ENCODE results near the gene CLPTM1L.
"Not testable (repeated sequence)": the region's sequence is repeated elsewhere in the genome, so short reads cannot be mapped to it uniquely, and the experiment has no call there.

Gene CLPTM1L

DNA sequence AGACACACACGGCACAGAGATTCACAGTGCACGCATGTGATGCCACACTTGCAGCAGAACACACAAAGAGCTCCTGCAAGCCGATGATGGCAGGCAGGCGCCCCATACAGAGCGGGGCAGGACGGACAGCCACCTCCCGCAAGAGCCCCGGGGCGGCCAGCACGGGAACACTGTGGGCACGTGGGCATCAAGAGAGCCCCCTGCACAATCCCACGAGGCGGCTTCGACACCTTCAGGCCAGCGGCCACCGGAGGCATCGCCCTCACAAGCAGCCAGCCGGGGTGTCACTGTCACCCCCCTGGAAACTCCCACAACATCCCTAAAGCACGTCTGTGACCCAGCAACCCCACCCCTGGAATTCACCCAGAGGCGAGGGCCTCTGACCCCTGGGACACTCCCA lies 68.0 kb downstream of the CLPTM1L start:
- DNase-seq (ENCODE audit: low read depth), result no peak

DNA sequence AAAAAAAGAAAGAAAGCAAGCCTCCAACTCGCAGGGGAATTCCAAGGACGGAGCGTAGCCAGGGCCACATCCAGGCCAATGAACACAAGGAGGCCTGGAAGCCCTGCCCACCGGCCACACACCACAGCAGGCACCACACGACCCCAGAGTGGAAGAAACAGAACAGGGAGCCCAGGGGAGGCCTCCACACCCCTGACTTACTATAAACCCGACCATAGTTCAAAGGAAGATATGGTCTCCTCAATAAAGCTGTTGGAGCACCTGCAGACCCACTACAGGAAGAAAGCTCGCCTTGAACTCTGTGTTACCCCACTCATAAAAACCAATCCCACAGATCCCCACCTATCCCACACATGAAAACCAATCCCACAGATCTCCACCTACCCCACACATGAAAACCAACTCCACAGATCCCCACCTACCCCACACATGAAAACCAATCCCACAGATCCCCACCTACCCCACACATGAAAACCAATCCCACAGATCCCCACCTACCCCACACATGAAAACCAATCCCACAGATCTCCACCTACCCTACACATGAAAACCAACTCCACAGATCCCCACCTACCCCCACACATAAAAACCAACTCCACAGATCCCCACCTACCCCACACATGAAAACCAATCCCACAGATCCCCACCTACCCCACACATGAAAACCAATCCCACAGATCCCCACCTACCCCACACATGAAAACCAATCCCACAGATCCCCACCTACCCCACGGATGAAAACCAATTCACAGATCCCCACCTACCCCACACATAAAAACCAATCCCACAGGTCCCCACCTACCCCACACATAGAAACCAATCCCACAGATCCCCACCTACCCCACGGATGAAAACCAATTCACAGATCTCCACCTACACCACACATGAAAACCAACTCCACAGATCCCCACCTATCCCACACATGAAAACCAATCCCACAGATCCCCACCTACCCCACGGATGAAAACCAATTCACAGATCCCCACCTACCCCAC lies 69.2 kb downstream of the CLPTM1L start:
- DNase-seq (ENCODE audit: low read depth), result not testable (repeated sequence)

DNA sequence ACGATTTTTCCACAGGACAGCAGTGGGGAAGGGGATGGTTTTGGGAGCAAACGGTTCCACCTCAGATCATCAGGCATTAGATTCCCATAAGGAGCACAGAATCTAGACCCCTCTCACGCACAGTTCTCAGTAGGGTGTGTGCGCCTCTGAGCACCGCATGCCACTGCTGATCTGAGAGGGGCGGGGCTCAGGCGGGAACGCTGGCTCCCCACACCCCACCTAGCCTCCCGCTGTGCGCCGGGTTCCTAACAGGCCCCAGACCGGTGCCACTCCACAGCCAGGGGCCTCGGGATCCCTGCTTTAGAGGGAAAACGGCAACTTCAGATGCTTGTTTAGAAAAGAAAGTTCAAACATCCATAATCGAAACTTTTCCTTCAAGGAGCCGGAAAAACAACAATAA lies 70.4 kb downstream of the CLPTM1L start:
- DNase-seq (ENCODE audit: low read depth), result no peak

DNA sequence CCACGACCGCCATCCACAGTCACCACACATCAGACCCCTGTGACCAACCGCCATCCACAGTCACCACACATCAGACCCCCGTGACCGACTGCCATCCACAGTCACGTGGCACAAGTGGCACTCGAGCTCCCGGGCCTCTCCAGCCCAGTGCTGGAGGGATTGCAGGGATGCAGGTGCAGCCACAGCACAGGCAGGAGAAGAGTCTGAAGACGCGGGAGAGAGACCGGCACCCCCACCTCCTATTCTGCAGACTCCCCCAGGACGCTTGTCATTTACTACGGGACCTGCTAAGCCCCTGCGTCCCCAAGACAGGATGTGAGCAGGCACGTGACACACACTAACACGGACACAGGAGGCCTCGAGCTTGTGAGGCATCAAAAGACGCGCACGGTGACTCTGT lies 71.2 kb downstream of the CLPTM1L start:
- no peak for DNase-seq (ENCODE audit: low read depth)

DNA sequence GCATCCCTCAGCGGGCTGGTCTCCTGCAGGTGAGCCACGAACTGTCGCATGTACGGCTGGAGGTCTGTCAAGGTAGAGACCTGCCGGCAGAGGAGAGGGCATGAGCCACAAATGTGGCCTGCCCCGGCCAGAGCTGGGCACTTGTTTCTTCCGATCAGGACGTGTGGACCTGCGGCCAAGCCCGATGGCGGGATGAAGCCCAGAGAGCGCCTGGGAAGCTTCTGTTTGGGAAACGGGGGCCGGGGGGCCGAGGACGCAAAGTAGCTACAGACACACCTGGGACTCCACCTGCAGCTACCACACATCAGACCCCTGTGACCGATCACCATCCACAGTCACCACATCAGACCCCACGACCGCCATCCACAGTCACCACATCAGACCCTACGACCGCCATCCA lies 72.7 kb downstream of the CLPTM1L start:
- DNase-seq (ENCODE audit: low read depth), result no peak

DNA sequence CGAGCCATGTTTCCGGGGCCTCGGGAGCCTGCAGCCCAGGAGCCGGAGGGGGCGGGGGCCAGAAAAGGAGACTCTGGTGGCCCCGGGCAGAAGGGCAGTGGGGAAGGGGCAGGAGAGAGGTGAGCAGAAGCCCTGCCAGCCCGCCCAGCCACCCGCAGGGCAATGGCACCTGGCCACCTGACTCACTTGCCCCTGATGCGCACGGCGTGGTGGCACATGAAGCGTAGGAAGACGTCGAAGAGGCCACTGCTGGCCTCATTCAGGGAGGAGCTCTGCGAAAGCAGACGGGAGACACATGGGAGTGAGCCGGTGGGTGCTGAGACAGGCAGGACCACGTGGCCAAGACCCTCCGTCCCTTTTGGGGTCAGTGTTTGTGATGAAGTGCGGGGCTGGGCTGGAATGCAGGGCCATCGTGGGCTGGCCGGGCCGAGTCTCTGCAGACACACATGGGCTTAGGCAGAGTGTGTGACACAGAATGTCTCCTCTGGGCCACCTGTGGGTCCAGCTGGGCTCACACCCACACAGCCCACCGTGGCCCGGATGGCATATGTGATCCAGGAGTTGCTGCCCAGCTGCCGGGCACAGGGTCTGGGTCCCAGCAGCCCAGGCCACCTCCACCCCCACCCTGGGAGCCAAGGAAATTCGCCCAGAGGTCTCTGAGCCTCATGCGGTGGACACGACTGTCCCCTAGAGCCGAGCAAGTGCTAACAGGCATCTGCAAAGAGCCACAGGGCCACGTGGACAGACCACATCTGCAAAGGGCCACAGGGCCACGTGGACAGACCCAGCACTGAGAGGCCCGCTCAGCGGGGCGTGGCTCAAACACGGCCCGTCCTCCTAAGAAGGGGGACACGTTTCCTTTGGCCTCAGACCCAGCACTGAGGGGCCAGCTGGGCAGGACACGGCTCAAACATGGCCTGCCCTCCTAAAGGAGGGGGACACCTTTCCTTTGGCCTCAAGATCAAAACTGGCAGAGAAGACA lies 73.7 kb downstream of the CLPTM1L start:
- no peak for DNase-seq (ENCODE audit: low read depth)

DNA sequence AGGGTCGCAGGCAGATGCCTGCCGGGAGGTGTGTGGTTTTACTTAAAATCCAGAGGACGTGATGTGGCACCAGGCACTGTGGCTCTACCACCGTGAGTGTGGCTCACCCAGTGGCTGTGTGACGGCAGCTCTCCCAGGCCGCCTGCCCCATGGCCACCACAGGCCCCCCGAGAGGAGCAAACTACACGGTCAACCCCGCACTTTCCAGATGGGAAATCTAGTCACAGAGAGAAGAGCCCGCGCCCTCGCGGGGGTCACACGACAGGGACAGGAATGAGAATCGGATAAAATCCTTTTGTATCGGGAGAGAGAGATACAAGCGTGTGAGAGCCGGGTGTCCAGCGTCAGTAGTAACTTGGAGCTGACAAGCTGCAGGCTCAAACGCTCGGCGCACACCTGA lies 74.5 kb downstream of the CLPTM1L start:
- no peak for DNase-seq (ENCODE audit: low read depth)

DNA sequence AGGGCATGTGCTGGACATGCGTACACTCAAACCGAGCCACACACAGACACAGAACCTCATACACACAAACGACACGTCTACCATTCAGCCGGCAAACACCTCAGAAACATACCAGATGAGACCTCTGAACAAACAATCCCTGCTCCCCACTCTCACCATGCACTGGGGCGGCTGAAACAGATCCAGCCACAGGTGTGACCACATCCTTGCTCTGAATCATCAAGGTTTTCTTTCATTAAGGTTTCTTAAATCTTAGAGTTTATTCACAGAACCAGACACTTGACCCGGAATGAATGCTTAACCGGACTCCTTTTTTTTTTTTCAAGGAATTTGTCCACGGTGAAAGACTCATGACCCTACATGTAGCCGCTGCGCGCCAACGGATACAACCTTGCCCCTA lies 76.2 kb downstream of the CLPTM1L start:
- no peak for DNase-seq (ENCODE audit: low read depth)

DNA sequence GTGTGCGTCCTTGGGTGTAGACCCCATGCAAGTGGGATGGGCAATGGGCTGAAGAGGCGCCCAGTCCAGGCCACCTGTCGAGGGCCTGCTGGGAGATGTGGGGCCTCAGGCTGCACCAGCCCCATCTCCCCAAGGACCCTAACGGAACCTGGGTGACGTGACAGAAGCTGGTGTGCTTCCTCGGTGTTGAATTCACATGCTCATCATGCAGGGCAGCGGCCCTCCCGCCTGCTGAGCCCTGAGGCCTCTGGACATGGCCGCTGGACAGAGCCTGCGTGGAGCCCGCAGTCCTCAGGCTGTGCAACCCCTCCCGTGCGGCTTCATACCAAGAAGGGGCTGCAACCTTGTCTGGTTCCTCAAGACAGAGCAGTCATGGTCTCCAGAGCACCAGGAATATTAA lies 76.8 kb downstream of the CLPTM1L start:
- no peak for DNase-seq (ENCODE audit: low read depth)
